Adipose tissue (tissue), 3 donors: Measurements from ENCODE around the gene EXT2. TPM values are rescaled to one million over a fixed set of nuclear protein-coding genes. Genes with fewer than 3 reads are reported as not detected.

Experiments
- H3K27ac ChIP-seq: one replicate; pipeline ENCODE4 v1.5.1; 2013; ENCODE audit warnings: low read depth, low read length
- WGBS, 3 donors: extraction: QIAGEN DNeasy Blood & Tissue Kit; methylation state at CpG; one replicate each; pipeline ENCODE4 v1.1.7; 2013; 5-methylcytosine and 5-hydroxymethylcytosine counted together
- polyA plus RNA-seq, 3 donors: library from polyadenylated mRNA; stranded (reverse); fragments of 200-250 nt; gene quantifications; one replicate each; pipeline ENCODE4 v1.2.3, GENCODE V29; 2013
- donor health status: healthy with polysubstance abuse.
- donor health status: Bipolar disorder and iron deficiency.
- donor health status: healthy.

EXT2 gene
- polyA plus RNA-seq, 3 donors = 18.6 to 33.6 (median 20.7) TPM

GRCh38 chr11:44267750-44268613 is 172.5 kb downstream of the EXT2 start:
- no peak overlapping the region for H3K27ac ChIP-seq
- 76 to 83% (median 82%) methylated on average over 8 of the region's 8 CpGs for WGBS, 3 donors

- H3K27ac ChIP-seq = no peak overlapping the region
Measured at GRCh38 chr11:44268614-44269080, 173.2 kb downstream of the EXT2 start.

GRCh38 chr11:44269369-44270351 is 174.2 kb downstream of the EXT2 start:
- H3K27ac ChIP-seq = no peak overlapping the region
- 54 to 70% (median 56%) methylated on average over 17 of the region's 17 CpGs for WGBS, 3 donors

More at GRCh38 chr11:44268614-44269080, 173.2 kb downstream of the EXT2 start:
- WGBS, 3 donors = 75 to 92% (median 88%) methylated on average over 5 of the region's 5 CpGs

GRCh38 chr11:44270403-44271273 is 175.2 kb downstream of the EXT2 start:
- H3K27ac ChIP-seq = no peak overlapping the region

GRCh38 chr11:44271286-44271685 is 175.8 kb downstream of the EXT2 start:
- 89 to 96% (median 93%) methylated on average over 6 of the region's 6 CpGs for WGBS, 3 donors
- H3K27ac ChIP-seq = no peak overlapping the region

More at GRCh38 chr11:44270403-44271273, 175.2 kb downstream of the EXT2 start:
- 83 to 94% (median 87%) methylated on average over 20 of the region's 20 CpGs for WGBS, 3 donors

GRCh38 chr11:44274404-44274803 is 178.9 kb downstream of the EXT2 start:
- WGBS, 3 donors = 86 to 96% (median 90%) methylated on average over 1 of the region's 1 CpG
- no peak overlapping the region for H3K27ac ChIP-seq

GRCh38 chr11:44275241-44275640 is 179.8 kb downstream of the EXT2 start:
- no peak overlapping the region for H3K27ac ChIP-seq
- 94 to 98% (median 94%) methylated on average over 10 of the region's 10 CpGs for WGBS, 3 donors

GRCh38 chr11:44275961-44276550 is 180.6 kb downstream of the EXT2 start:
- H3K27ac ChIP-seq = no peak overlapping the region
- 85 to 89% (median 88%) methylated on average over 7 of the region's 7 CpGs for WGBS, 3 donors

GRCh38 chr11:44277196-44278090 is 182.0 kb downstream of the EXT2 start:
- H3K27ac ChIP-seq = no peak overlapping the region
- 76 to 88% (median 84%) methylated on average over 18 of the region's 18 CpGs for WGBS, 3 donors

- H3K27ac ChIP-seq = no peak overlapping the region
- 72 to 82% (median 73%) methylated on average over 6 of the region's 6 CpGs for WGBS, 3 donors
Measured at GRCh38 chr11:44279483-44279882, 184.0 kb downstream of the EXT2 start.

GRCh38 chr11:44280257-44280656 is 184.8 kb downstream of the EXT2 start:
- no peak overlapping the region for H3K27ac ChIP-seq
- WGBS, 3 donors = 84 to 94% (median 89%) methylated on average over 7 of the region's 7 CpGs

GRCh38 chr11:44281151-44281550 is 185.7 kb downstream of the EXT2 start:
- H3K27ac ChIP-seq = no peak overlapping the region
- WGBS, 3 donors = 90 to 95% (median 94%) methylated on average over 9 of the region's 9 CpGs

- 81 to 92% (median 91%) methylated on average over 5 of the region's 5 CpGs for WGBS, 3 donors
- no peak overlapping the region for H3K27ac ChIP-seq
Measured at GRCh38 chr11:44282620-44283019, 187.1 kb downstream of the EXT2 start.

GRCh38 chr11:44285756-44286155 is 190.3 kb downstream of the EXT2 start:
- H3K27ac ChIP-seq = no peak overlapping the region
- 60 to 74% (median 61%) methylated on average over 2 of the region's 2 CpGs for WGBS, 3 donors

- H3K27ac ChIP-seq = no peak overlapping the region
- 49 to 61% (median 57%) methylated on average over 10 of the region's 10 CpGs for whole genome bisulfite sequencing, 3 donors
Measured at GRCh38 chr11:44286268-44286880, 190.9 kb downstream of the EXT2 start.

- WGBS, 3 donors = 80 to 88% (median 82%) methylated on average over 11 of the region's 11 CpGs
- H3K27ac ChIP-seq = no peak overlapping the region
Measured at GRCh38 chr11:44286911-44287310, 191.4 kb downstream of the EXT2 start.
